Measurements from ENCODE around the gene IFT27.

The IFT27 gene

DNA sequence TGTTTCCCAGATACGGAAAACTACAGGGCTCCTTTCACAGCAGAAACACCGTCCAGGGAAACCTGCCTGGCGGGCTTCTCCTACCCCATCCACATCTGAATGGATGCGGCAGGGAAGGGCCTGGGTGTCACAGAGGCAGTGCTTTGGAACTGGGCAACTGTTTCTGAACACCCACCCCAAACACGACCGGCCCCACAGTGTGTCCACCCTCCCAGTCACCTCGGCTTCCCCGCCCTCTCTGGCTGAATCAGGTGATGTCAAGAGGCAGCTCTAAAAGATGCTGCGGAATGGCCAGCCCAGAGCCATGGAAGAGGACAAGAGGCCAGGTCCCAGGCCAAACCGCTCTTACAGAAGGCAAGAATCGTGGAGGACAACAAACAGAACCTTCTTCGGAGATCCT, 22.0 kb downstream of the IFT27 start:
- TF ChIP-seq CTCF (IDR thresholded peaks at IDR 0.05; ENCODE audit: low read depth, low read length), result no peak
- no peak overlapping the region for H3K4me3 ChIP-seq (ENCODE audit: low read depth, low read length)

- no peak for TF ChIP-seq CTCF (IDR thresholded peaks at IDR 0.05; ENCODE audit: low read depth, low read length)
- no peak overlapping the region for H3K4me3 ChIP-seq (ENCODE audit: low read depth, low read length)
Observed at GRCh38 chr22:36753120-36753802, 22.7 kb downstream of the IFT27 start.

DNA sequence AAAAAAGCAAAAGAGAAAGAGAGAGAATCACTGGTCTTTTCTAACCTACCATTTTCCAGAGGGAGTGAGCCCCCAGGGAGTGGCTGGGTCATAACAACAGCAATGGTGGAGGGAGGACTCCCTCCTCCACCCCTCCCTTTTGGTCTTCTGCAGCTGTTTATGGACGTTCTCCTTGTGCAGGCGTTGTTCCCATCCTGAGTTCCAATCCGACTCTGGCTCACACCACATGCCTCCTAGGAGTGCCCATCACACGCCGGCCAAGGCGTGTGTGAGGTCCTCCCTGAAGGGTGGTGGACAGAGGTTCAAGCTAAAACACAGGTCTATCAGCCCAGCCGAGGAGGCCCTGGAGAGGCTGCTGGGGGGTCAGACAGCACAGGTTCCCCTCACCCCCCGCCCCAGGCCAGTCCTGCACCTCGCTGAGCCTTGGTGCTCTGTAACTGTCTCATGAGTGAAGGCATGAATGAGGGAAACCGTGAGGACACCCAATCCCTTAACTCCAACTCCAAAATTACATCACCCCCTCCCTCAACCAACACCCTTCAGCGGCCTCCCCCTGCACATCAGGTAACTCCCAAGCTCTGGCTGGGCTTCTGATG, 29.4 kb downstream of the IFT27 start:
- H3K4me3 ChIP-seq (ENCODE audit: low read depth, low read length), result no peak overlapping the region
- TF ChIP-seq CTCF (IDR thresholded peaks at IDR 0.05; ENCODE audit: low read depth, low read length), result no peak

- no peak for TF ChIP-seq CTCF (IDR thresholded peaks at IDR 0.05; ENCODE audit: low read depth, low read length)
Observed at GRCh38 chr22:36745301-36745995, 30.5 kb downstream of the IFT27 start.

DNA sequence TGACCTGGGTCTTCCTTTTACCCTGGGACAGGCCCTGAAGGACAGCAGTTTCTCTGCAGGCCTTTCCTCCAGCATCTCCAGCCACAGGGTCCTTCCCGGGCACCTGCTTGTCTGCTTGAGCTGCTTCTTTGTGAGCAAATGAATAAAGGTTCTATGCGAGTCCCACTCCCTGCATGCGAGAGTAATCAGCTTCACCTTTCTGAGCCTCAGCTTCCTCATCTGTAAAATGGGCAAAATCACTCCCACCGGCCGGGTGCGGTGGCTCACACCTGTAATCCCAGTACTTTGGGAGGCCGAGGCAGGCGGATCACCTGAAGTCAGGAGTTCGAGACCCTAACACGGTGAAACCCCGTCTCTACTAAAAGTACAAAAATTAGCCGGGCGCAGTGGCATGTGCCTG, 31.1 kb downstream of the IFT27 start:
- no peak for TF ChIP-seq CTCF (IDR thresholded peaks at IDR 0.05; ENCODE audit: low read depth, low read length)
- no peak overlapping the region for H3K4me3 ChIP-seq (ENCODE audit: low read depth, low read length)

More at GRCh38 chr22:36745301-36745995, 30.5 kb downstream of the IFT27 start:
- no peak overlapping the region for H3K4me3 ChIP-seq (ENCODE audit: low read depth, low read length)

DNA sequence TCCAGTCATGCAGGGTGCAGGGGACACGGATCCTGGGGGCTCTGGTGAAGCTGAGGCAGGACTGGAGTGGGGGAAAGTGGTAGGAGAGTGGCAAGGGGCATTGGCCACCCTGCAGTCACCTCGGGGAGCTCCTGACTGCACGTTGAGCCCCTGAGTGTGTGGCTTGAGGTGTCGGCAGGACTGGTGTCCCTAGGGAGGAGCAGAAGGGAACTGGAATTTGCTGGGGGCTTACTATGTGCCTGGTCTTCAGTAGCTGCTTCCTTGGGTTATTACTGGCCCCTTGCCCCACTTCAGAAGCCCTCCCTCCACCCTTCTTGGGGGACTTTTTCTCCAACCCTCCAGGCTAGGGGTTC, 31.5 kb downstream of the IFT27 start:
- no peak for TF ChIP-seq CTCF (IDR thresholded peaks at IDR 0.05; ENCODE audit: low read depth, low read length)
- no peak overlapping the region for H3K4me3 ChIP-seq (ENCODE audit: low read depth, low read length)
